HG02943 (cell line): ENCODE results near the gene ATP6V0D1.

Source experiments
- ATAC-seq: cut with Tn5 transposase; IDR thresholded peaks from one replicate; pipeline ENCODE4 v1.9.1; 2021; ENCODE audit warnings: mild to moderate bottlenecking, low read depth, moderate library complexity; ENCODE audit not compliant: unreplicated experiment

ATP6V0D1 gene

DNA sequence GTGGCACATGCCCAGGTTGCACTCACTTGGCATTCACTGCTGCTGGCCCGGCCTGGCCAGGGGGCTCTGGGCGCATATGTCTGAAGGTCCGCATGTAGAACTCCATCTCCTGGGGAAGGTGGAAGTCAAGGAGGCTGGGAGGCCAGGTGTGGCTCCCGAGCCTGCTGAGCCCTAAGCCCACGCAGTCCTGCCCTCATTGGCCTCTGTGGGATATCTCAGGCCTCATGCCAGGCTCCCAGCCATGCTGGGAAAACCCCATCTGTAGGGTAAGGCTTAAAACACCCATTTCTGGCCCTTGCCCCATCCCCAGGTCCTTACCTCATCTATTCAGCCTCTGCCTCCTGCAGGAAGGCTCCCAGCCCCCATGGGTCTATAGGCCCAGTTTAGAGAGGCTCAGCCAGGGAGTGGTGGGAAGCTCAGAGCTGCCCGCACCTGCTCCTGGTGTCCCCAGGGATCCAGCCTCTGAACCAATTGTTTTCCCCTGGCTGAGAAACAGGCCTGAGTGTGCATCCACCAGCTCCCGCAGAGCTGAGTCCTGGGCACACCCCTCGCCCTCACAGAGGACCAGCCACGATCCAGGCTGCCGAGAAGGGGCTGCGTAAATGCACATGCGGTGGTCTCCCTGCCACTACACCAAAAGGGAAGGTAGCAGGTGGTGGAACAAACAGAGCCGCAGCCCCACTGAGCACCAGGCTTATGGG is 85.3 kb downstream of the ATP6V0D1 start:
- no peak for ATAC-seq

DNA sequence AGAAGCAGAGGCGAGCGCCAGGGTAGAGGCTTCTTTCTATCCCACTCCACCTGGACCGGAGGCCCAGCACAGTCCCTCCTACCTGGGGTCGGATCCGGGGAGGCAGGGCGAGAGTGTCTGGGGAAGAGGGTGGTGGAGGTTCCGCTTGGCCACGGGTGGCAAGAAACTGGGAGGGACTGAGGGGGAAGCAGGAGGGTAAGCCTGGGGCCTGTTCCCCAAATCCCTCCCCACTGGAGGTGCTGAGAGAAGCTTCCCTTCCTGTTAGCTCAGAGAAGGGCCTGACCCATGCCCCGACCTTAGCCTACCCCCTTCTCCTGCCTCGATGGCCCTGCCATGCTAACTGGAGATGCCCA is 85.9 kb downstream of the ATP6V0D1 start:
- ATAC-seq = no peak

GRCh38 chr16:67394155-67395104 is 86.5 kb downstream of the ATP6V0D1 start:
- no peak for ATAC-seq

- ATAC-seq = no peak
Measured at GRCh38 chr16:67393788-67394154, 87.2 kb downstream of the ATP6V0D1 start.

DNA sequence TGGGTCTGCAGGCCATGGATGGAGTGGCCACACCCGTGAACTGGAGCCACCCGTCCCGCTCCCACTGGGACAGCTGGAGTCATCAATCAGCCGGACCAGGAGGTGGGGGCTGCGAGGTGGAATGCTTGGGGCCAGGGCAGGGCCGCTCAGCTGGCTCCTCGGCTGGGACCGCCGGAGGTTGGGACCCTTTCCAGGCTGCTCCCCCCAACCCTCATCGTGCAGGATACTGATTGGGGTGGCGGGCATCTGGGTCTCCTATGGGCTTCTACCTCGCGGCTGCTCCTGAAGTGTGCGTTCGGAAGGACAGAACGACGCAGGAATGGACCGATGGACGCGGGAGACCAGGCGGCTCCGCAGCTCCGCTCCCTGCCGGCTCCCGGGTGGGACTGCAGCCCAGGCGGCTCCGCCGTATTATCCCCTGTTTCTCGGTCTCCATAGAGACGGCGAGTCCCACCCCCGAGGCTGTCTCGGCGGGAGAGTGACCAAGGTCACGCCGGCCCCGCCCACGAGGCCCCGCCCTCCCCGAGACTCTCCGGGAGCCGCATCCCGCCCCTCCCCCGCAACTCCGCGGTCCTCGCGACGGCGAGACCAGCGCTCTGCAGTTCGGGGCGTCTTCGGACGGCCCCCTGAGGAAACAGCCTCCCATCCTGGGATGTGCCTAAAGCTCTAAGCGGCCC is 87.7 kb downstream of the ATP6V0D1 start, which contains the start of gene TPPP3:
Gene TPPP3, minus strand, starts transcription at position 388 of the 677 bp plus-strand sequence. CDS start 2,387 bp downstream, outside the sequence.
- no peak for ATAC-seq

- ATAC-seq = no peak
Measured at GRCh38 chr16:67392301-67393059, 88.5 kb downstream of the ATP6V0D1 start.

GRCh38 chr16:67391424-67392300 is 89.3 kb downstream of the ATP6V0D1 start:
- no peak for ATAC-seq

- ATAC-seq = no peak
Measured at GRCh38 chr16:67390816-67391423, 90.0 kb downstream of the ATP6V0D1 start.

GRCh38 chr16:67389911-67390815 is 90.8 kb downstream of the ATP6V0D1 start:
- ATAC-seq = no peak

GRCh38 chr16:67388591-67388990 is 92.4 kb downstream of the ATP6V0D1 start:
- no peak for ATAC-seq

DNA sequence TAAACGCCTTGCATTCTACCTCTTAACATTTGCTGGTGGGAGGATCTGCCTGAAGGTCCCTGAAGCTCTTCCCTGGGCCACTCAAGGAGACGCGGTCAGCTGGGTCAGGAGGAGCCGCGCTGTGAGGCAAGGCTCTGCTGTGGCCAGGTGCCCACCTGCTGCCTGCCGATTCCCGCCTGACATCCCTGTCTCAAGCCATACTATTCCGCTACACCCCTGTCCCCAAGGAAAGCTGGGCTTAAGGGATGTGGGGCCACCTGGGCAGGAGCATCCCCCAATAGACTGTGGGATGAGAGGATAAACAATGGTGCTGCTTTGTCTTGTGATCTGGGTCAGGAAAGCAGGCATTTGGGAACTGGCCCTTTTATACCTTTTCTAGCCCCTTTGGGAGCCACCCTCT is 92.8 kb downstream of the ATP6V0D1 start:
- no peak for ATAC-seq
